Measurements from ENCODE around the gene SULF2. TPM values are rescaled to one million over a fixed set of nuclear protein-coding genes. Genes with fewer than 3 reads are reported as not detected.
A peak's percentile ranks its signal among the peaks of the same experiment; 100 is the strongest.

Gene SULF2
- total and polyA plus RNA-seq, 9 of the 15 experiments (the other 6 are each of a cell fraction or from before 2014, with no cell fraction given): 0.33 TPM; not detected in 8

GRCh38 chr20:47610247-47610944 lies 174.9 kb downstream of the SULF2 start (continued):
- TF ChIP-seq ATF6 (CRISPR knock-in tag; IDR thresholded peaks at IDR 0.05) (no peak), HSF4 (CRISPR knock-in tag; IDR thresholded peaks at IDR 0.05; ENCODE audit: borderline replicate concordance) (no peak), EP300 (IDR thresholded peaks at IDR 0.05; ENCODE audit: low read length) (peak; percentile 23; the same call in 1 of the 2 replicates), ADNP (tag; IDR thresholded peaks at IDR 0.05) (peak; percentile 57; the same call in 1 of the 2 replicates), COPS2 (conservative IDR thresholded peaks at IDR 0.05) (no peak), CHAMP1 (IDR thresholded peaks at IDR 0.05) (0 out of 2 replicates have a peak, but pooled peaks have one; percentile 10), SREBF2 (CRISPR knock-in tag; IDR thresholded peaks at IDR 0.05) (no peak), CBFA2T3 (IDR thresholded peaks at IDR 0.05) (no peak), HMG20A (CRISPR knock-in tag; conservative IDR thresholded peaks at IDR 0.05) (no peak), ZNF766 (CRISPR knock-in tag; conservative IDR thresholded peaks at IDR 0.05) (0 out of 2 replicates have a peak, but pooled peaks have one; percentile 17), ZBTB40 (IDR thresholded peaks at IDR 0.05) (no peak), ZBTB40 (CRISPR knock-in tag; IDR thresholded peaks at IDR 0.05) (no peak), CXXC5 (CRISPR knock-in tag; IDR thresholded peaks at IDR 0.05) (peak; percentile 60), RFX1 (IDR thresholded peaks at IDR 0.05) (peak; percentile 75), HDGF (IDR thresholded peaks at IDR 0.05) (no peak)
